Chondrocyte (in vitro differentiated cells): ENCODE measurements around the gene SORD. TPM values are rescaled to one million over a fixed set of nuclear protein-coding genes. Genes with fewer than 3 reads are reported as not detected.

Experiments
- DNase-seq: peaks from one replicate; pipeline ENCODE4 v3.0.0; 2021; ENCODE audit warnings: mixed read lengths, low spot score
- H3K27ac Mint-ChIP-seq: one replicate; pipeline ENCODE4 v1.8.0; 2021; ENCODE audit warnings: mild to moderate bottlenecking, moderate library complexity, mixed read lengths; ENCODE audit not compliant: unreplicated experiment
- H3K27me3 Mint-ChIP-seq: 2 replicates; pipeline ENCODE4 v1.8.0; 2021; ENCODE audit warnings: low read depth, mixed read lengths
- H3K36me3 Mint-ChIP-seq: 2 replicates; pipeline ENCODE4 v1.8.0; 2021; ENCODE audit warnings: low read depth, mixed read lengths
- H3K4me1 Mint-ChIP-seq: 2 replicates; pipeline ENCODE4 v1.8.0; 2021; ENCODE audit warnings: low read depth, mild to moderate bottlenecking, mixed read lengths
- H3K4me3 Mint-ChIP-seq: one replicate; pipeline ENCODE4 v1.8.0; 2021; ENCODE audit warnings: mild to moderate bottlenecking, moderate library complexity, mixed read lengths; ENCODE audit not compliant: unreplicated experiment
- H3K9me3 Mint-ChIP-seq: 2 replicates; pipeline ENCODE4 v1.8.0; 2021; ENCODE audit warnings: low read depth, mixed read lengths
- total RNA-seq: library from RNA; stranded (reverse); gene quantifications from 3 replicates; pipeline ENCODE4 v1.2.1, GENCODE V29; 2021
- TF ChIP-seq, protein P1 (sequence below): fragments of 200-600 bp; sonication (generic); IDR thresholded peaks from 2 replicates; pipeline ENCODE4 v1.5.0; 2021; ENCODE audit warnings: antibody characterized with exemption, mild to moderate bottlenecking, moderate library complexity

The SORD gene
- total RNA-seq, 1 donor from 2014 or later, result 10.6 TPM

DNA sequence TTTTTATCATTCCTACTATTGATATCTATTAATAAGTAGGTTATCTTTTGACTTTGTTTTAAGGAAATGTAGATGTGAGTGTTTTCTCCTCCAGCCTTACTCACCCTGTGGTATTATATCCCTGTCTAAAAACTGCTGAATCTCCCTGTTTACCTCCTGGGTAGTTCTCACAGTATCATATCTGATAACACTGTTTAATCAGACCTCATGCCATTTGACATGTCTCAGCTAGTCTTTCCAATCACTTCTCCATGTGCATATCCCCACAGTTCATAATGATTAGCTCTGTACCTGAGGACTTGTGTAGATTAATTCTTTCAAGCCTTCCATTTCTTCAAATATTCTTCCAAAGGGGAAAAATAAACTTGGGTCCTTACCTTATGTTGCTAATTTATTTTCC lies 60.2 kb downstream of the SORD start:
- DNase-seq, result no peak
- no peaks in the 10 kb centered on the region for H3K36me3 Mint-ChIP-seq
- H3K4me1 Mint-ChIP-seq, result no peaks in the 10 kb centered on the region
- TF ChIP-seq, protein P1, sequence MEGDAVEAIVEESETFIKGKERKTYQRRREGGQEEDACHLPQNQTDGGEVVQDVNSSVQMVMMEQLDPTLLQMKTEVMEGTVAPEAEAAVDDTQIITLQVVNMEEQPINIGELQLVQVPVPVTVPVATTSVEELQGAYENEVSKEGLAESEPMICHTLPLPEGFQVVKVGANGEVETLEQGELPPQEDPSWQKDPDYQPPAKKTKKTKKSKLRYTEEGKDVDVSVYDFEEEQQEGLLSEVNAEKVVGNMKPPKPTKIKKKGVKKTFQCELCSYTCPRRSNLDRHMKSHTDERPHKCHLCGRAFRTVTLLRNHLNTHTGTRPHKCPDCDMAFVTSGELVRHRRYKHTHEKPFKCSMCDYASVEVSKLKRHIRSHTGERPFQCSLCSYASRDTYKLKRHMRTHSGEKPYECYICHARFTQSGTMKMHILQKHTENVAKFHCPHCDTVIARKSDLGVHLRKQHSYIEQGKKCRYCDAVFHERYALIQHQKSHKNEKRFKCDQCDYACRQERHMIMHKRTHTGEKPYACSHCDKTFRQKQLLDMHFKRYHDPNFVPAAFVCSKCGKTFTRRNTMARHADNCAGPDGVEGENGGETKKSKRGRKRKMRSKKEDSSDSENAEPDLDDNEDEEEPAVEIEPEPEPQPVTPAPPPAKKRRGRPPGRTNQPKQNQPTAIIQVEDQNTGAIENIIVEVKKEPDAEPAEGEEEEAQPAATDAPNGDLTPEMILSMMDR, result no peak
- no peak overlapping the region for H3K27ac Mint-ChIP-seq
- H3K9me3 Mint-ChIP-seq, result no peaks in the 10 kb centered on the region
- H3K27me3 Mint-ChIP-seq, result peaks cover 35% of the 10 kb centered on the region
- H3K4me3 Mint-ChIP-seq, result no peak overlapping the region

DNA sequence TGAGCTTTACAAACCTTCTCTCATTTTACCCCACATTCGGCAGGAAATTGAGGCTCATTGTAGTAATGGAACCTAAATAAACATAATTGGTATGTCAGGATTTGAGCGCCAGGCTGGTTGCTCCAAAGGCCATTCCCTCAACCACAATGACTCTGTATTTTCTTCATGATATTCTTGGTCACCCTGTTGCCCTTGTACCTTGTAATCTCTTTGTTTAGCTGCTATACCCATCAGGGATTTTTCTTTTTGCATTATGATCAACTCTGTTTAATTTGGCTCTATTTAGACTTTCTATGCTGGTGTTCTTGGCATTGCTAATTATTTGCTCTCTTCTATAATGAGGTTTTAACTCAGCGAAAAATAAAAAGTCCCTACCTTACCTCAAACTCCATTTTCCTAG lies 61.2 kb downstream of the SORD start:
- H3K27ac Mint-ChIP-seq, result no peak overlapping the region
- DNase-seq, result no peak
- no peaks in the 10 kb centered on the region for H3K4me1 Mint-ChIP-seq
- no peaks in the 10 kb centered on the region for H3K9me3 Mint-ChIP-seq
- H3K36me3 Mint-ChIP-seq, result no peaks in the 10 kb centered on the region
- no peak overlapping the region for H3K4me3 Mint-ChIP-seq
- H3K27me3 Mint-ChIP-seq, result peaks cover 42% of the 10 kb centered on the region
- TF ChIP-seq, protein P1, result no peak

DNA sequence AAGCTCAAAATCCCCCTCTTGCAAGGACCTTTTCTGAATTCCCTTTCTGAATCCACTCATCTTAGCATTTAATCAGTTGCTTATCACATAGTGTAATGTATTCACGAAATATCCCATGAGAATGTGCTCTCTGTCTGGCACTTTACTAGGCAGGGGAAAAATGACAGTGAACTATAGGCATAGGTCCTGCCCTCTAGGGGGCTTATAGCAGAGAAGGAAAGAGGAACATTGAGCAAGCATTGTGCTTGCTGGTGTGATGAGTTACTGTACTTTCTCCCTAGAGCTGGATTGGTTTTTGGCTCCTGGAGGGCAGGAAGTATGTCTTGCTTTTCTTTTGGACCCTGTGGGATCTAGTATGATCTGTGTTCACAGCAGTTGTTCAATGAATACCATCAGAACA lies 64.5 kb downstream of the SORD start:
- Mint-ChIP-seq H3K27ac (no peak overlapping the region), H3K27me3 (peaks cover 61% of the 10 kb centered on the region), H3K4me3 (no peak overlapping the region), H3K4me1 (peaks cover 2% of the 10 kb centered on the region), H3K36me3 (no peaks in the 10 kb centered on the region), H3K9me3 (peaks cover 1% of the 10 kb centered on the region)
- DNase-seq, result no peak
- TF ChIP-seq, protein P1, result no peak

DNA sequence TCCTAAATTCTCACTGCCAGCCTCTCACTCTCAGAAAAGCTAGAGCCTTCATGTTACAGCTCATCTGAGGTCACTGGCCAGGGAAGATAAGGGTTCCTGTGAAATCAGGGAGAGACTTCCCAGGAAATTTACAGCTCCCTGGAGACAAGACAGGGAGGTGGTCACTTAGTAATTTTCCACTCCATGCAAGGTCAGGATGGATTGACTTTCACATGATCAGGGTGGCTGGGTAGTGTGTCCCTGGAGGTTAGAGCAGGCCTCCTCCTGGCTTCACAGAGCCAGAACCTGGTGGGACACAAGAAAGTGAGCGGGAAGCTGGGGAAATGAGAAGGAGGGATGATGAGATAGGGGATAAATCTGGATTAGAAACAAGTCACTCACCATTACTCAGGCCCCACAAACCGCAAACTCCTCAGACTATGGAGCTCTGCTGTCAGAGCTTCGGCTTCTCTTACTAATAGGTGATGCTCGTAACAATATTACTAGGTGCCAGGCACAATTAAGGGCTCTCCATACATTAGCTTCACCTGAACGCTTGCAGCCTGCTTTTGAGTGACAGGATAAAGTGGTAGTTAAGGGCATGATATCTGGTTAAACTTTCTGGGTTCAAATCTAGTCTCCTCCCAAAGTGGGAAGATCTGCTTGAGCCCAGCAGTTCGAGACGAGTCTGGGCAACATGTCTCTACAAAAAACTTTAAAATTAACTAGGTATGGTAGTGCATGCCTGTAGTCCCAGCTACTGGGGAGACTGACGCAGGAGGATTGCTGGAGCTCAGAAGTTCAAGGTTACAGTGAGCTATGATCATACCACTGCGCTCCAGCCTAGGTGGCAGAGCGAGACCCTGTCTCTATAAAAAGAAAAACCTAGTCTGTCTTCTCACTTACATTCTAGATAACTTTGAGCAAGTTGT lies 66.1 kb downstream of the SORD start:
- TF ChIP-seq, protein P1, result no peak
- Mint-ChIP-seq H3K27ac (no peak overlapping the region), H3K4me3 (no peak overlapping the region), H3K4me1 (peaks cover 2% of the 10 kb centered on the region), H3K9me3 (peaks cover 3% of the 10 kb centered on the region), H3K27me3 (peaks cover 65% of the 10 kb centered on the region), H3K36me3 (no peaks in the 10 kb centered on the region)
- no peak for DNase-seq

DNA sequence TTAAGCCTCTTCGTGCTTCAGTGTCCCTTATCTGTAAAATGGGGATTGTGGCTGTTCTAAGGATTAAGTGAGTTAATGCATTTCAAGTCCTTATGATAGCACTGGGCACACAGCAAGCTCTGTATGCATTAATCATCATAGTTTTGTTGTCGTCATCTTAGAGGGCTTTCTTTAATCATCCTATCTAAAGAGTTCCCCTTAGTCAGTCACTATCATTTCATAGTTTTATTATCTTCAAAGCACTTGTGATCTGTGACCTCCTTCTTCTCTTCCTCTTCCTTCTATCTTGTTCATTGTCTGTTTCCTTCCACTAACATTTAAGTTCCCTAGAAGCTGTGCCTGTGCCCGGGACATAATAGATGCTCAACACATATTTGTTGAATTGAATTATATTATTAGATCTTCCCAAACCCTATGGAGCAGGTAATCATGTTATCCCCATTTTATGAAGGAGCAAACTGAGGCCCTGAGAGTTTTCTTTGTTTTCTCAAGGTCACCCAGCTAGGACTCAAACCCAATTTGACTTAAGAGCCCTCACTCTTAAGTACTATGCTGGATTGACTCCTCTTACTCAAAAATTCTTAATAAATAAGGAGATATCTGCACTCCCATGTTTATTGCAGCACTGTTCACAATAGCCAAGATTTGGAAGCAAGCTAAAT lies 66.8 kb downstream of the SORD start:
- H3K27ac Mint-ChIP-seq, result no peak overlapping the region
- no peak overlapping the region for H3K4me3 Mint-ChIP-seq
- no peak for DNase-seq
- H3K27me3 Mint-ChIP-seq, result peaks cover 61% of the 10 kb centered on the region
- TF ChIP-seq, protein P1, result no peak
- peaks cover 2% of the 10 kb centered on the region for H3K4me1 Mint-ChIP-seq
- H3K36me3 Mint-ChIP-seq, result no peaks in the 10 kb centered on the region
- H3K9me3 Mint-ChIP-seq, result peaks cover 3% of the 10 kb centered on the region
